Gastrocnemius medialis (tissue), 4 donors: ENCODE results near the gene SERPINB10.

Experiments used
- POLR2A ChIP-seq, 2 donors: fragments of 450-650 bp; IDR thresholded peaks; one replicate each; pipeline ENCODE4 v1.6.1; 2017; ENCODE audit warnings: antibody characterized with exemption in 2 of 2, mild to moderate bottlenecking in 2 of 2, moderate library complexity in 2 of 2
- TF ChIP-seq, protein P1 (sequence below), 5 experiments: fragments of 450-650 bp in 3 of 5; fragments of 200-600 bp in 2 of 5; sonication (generic) in 2 of 5; IDR thresholded peaks in 4 of 5; conservative IDR thresholded peaks in 1 of 5; 1 replicate in 4 of 5; 2 replicates in 1 of 5; pipeline ENCODE4 v1.5.1; 2016 to 2019; ENCODE audit warnings: antibody characterized with exemption in 5 of 5, mild to moderate bottlenecking in 3 of 5, moderate library complexity in 3 of 5

DNA sequence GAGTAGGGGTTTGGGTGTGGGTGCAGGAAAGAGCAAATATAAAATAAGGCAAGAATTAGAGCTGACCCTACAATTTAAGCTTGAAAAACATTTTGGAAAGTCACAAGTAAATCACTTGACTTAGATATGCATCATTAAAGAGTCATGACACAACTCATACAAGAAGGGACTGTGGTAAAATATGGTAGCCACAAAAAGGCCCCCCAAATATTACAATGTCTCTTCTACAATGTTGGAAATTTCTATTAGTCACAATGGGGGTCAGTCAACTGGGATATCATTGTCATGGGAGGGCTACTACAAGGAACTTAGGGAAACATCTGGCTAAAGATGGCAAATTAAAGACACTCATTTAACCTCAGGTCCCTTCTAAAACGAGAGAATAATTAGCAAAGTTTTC lies 35.9 kb upstream of the SERPINB10 start:
- TF ChIP-seq, protein P1, sequence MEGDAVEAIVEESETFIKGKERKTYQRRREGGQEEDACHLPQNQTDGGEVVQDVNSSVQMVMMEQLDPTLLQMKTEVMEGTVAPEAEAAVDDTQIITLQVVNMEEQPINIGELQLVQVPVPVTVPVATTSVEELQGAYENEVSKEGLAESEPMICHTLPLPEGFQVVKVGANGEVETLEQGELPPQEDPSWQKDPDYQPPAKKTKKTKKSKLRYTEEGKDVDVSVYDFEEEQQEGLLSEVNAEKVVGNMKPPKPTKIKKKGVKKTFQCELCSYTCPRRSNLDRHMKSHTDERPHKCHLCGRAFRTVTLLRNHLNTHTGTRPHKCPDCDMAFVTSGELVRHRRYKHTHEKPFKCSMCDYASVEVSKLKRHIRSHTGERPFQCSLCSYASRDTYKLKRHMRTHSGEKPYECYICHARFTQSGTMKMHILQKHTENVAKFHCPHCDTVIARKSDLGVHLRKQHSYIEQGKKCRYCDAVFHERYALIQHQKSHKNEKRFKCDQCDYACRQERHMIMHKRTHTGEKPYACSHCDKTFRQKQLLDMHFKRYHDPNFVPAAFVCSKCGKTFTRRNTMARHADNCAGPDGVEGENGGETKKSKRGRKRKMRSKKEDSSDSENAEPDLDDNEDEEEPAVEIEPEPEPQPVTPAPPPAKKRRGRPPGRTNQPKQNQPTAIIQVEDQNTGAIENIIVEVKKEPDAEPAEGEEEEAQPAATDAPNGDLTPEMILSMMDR (IDR thresholded peaks at IDR 0.05 in 4 of 5, conservative IDR thresholded peaks at IDR 0.05 in 1 of 5), result no peak
- TF ChIP-seq POLR2A (IDR thresholded peaks at IDR 0.05), result no peak
